Iris pigment epithelial cell (primary cell): Measurements from ENCODE around the gene CAMTA1.

Source experiments
- DNase-seq: peaks from one replicate; pipeline ENCODE4 v3.0.0-alpha.2; 2011; ENCODE audit warnings: low read depth

The CAMTA1 gene

GRCh38 chr1:7388141-7388487, 602.9 kb downstream of the CAMTA1 start:
- DNase-seq: no peak

GRCh38 chr1:7388488-7389185, 603.4 kb downstream of the CAMTA1 start:
- no peak for DNase-seq

- no peak for DNase-seq
These were observed 604.1 kb downstream of the CAMTA1 start for GRCh38 chr1:7389201-7389905.

- no peak for DNase-seq
These were observed 604.8 kb downstream of the CAMTA1 start for GRCh38 chr1:7389906-7390603.

DNA sequence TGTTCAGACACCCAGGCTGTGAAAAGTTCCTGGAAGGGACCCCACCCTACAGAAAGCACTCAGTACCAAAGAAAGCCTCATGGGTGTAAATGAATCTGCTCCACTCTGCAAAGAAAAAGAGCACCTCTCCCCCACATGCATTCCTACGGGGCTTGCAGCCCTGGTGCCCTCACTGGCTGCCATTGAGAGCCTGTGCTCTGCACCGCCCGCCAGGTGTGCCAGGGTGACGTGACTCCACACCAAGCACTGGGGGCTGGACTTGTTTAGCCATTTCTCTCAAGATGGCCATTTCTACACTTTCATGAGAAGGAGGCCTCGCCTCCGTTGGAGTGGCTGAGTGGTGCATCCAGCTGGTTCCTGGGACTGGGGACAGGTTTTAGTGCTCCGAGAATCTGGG, 605.3 kb downstream of the CAMTA1 start:
- no peak for DNase-seq

DNA sequence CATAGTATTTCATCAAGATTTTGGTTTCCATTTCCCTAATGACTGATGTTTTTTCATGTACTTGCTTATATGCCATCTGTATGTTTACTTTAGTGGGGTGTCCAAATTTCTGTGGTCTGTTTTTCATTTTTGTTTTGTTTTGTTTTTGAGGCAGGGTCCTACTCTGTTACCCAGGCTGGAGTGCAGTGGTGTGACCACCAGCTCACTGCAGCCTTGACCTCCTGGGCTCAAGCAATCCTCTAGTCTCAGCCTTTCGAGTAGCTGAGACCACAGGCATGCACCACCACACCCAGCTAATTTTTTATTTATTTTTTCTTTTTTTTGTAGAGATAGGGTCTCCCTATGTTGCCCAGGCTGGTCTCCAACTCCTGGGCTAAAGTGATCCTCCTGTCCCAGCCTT, 607.9 kb downstream of the CAMTA1 start:
- no peak for DNase-seq

- no peak for DNase-seq
These were observed 610.0 kb downstream of the CAMTA1 start for GRCh38 chr1:7395251-7395650.

- peak; percentile 30 for DNase-seq
These were observed 613.7 kb downstream of the CAMTA1 start for GRCh38 chr1:7398982-7399381.

DNA sequence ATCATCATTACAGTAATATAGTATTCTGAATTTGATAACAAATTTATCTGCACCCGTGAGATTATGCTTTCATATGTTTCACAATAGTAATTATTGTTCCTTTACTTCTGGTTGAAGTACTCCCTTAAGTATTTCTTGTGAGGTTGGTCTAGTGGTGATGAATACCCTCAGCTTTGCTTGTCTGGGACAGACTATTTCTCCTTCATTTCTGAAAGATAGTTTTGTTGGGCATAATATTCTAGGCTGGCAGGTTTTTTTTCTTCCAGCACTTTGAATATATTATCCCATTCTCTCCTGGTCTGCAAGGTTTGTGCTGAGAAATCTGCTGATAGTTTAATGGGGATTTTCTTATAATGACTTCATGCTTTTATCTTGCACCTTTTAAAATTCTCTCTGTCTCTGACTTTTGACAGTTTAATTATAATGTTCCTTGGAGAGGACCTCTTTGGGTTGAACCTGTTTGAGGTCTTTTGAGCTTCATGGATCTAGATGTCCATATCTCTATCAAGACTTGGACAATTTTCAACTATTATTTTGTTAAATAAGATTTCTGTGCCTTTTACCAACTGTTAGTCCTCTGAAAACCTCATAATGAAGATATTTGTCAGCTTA, 614.4 kb downstream of the CAMTA1 start:
- DNase-seq: no peak

- no peak for DNase-seq
These were observed 615.3 kb downstream of the CAMTA1 start for GRCh38 chr1:7400566-7400965.

DNA sequence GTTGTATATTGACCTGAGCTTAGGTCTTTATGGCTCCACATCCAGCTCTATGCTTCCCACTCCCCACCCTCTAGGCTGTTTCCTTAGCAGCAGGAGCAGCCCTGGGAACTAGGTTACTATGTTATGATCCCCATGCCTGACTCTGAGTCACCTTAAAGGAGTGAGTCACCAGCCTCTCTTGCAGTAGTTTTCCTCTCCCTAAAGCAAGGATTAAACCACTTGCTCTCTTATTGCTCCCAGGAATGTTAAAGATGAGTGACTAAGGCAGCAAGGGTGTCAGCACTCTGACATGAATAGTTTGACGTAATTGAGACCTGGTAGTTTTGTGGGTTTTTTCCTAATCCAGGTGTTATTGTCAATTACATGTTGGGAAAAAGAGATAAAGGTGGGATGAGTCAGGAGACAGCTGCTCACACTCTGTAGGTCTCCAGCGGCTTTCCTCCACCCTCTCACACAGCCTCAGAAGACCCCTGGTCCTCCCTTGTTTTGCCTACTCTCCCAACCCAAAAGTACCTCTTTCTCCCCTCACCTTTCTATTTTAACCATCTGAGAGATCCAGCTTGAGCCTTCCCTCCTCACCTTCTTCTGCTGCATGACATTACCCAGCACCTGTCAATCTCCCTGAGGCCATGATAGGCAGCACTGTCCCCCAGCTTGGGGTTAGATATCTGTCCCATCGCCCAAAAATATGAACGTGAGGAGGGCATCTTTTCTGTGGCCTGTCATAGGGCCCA, 616.7 kb downstream of the CAMTA1 start:
- DNase-seq: peak; percentile 99

DNA sequence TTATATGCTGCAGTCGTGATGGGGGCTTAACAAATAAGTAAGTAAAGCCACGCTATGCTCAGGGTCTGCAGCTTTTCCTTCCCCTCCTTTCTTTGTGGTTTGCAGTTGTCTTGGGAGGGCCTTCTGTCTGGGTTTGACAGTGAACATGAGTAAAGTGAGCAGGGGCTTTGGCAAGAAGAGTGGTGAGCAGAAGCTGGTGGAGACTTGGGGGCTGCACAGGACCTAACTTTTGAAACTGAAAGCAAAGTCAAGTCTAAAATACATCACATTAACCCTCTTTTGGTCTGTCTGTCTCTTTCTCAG, 617.2 kb downstream of the CAMTA1 start:
- DNase-seq: no peak

DNA sequence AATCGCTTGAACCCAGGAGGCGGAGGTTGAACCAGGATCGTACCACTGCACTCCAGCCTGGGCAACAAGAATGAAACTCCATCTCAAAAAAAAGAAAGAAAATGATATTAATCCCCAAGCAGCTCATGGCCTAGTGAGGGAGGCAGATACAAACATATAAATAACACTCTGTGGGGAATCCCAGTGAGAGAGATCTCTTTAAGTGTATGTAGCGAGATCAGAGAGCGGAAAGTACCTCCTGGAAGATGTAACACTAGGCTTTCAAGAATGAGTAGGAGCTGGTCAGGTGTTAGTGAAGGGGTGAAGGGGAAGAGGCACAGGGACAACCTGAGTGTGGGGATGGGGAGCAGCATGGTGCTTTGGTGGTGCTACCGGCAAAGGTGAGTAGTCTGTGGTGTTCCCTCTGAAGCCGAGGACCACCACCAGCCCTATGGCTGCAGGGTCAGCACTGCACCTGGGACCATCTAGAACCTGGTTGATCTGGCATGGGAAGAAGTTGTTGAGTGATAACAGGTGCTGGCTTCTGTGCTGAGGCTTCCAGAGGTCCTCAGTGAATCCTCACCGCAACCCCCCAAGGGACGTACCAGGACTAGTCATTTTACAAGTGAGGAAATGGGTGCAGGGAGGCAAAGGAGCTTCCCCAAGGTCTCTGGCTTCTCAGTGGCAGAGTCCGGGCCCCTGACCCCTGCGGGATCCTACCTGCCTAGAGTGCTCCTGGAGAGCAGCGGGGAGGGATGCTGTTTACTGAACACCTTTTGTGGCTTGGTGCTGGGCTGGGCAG, 618.2 kb downstream of the CAMTA1 start:
- DNase-seq: peak; percentile 25

DNA sequence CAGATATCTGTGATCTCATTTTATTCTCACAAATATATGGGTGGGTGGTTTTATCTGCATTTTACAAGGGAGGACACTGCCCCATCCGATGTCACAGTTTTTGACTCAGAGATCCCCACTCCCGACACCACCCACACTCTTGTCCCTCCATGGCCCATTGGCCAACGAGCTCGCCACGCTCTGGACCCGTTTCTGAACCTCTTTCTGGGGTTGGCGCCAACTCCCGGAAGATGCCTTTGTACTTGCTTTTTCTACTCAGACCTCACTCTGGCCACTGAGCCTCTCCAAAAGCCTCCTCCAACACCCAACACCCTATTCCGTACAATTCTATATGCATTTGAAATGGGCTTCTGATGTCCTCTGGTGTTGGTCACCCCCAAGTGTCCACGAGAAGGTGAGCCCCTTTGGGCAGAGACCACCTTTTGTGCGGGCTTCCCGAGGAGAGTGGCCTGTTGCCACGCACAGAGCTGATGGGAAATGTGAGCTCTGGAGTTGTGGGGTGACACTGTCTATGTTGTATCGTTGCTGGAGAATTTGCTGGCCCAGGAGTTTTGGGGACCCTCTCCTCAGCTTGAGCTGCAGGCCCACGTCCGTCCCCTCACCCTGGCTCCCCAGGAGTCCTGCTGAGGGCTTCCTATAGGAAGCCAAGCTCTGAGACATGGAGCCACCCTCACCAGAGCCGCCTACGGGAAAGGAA, 618.9 kb downstream of the CAMTA1 start:
- no peak for DNase-seq

DNA sequence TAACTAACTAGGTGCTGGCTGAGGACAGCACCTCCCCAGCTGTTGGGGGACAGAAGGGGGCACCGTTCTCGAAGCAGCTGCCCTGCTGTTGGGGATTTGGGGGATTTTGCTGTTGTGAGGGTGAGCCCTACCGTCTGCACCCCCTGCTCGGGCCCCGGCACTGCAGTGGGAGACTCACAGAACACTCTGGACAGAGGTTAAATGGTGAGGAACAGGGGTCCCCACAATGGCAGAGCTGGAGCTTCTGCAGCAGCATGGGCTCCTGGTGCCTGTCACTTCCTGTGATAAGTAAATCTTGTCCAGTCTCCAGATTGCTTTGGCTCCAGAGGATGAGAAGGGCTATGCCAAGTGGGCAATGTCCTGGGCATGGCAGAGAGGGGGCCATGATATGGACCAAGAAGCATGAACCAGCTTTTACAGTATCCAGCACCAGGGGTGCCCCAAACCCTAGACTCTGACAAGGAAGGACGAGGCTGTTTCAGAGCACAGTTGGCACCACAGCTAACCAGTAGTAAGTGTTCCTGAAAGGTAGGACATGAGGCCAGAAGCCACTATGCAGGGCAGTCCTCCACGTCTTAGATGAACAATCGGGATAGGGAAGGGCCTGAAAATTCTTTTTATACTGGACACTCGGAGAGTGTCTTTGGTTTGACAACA, 620.7 kb downstream of the CAMTA1 start:
- DNase-seq: no peak

GRCh38 chr1:7406641-7407543, 621.6 kb downstream of the CAMTA1 start:
- no peak for DNase-seq

- no peak for DNase-seq
These were observed 622.3 kb downstream of the CAMTA1 start for GRCh38 chr1:7407544-7407895.

GRCh38 chr1:7407980-7408770, 622.9 kb downstream of the CAMTA1 start:
- DNase-seq: no peak

DNA sequence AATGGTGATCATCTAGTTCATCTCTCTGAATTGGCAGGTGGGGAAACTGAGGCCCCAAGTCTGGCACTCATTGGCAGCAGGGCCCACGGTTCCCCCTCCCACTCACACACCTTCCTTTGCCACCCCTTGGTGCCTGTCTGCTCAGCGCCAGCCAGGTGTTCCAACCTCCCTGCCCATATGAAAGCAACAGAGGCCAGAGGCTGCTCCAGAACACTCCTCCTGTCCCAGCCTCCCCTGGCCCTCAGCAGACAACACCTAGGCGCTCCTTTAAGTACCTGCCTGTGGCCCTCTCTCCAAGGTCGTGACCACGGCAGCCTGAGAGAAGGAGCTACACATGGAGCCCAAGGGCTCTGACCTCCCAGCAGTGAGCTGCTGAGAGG, 623.5 kb downstream of the CAMTA1 start:
- DNase-seq: no peak
